HepG2 (cell line): ENCODE measurements around the gene SLC12A5. TPM values are rescaled to one million over a fixed set of nuclear protein-coding genes. Genes with fewer than 3 reads are reported as not detected.

Experiments
- ARNT2 ChIP-seq: sonication (generic); formaldehyde crosslinking; IDR thresholded peaks from 2 replicates; pipeline ENCODE4 v1.8.0; 2022; ENCODE audit warnings: mild to moderate bottlenecking, low read depth, missing genetic modification reagents, moderate library complexity
- BRD4 ChIP-seq: sonication (generic); formaldehyde crosslinking; IDR thresholded peaks from 2 replicates; pipeline ENCODE4 v1.4.0; 2020; ENCODE audit warnings: missing genetic modification reagents
- CENPX ChIP-seq: sonication (generic); formaldehyde crosslinking; IDR thresholded peaks from 2 replicates; pipeline ENCODE4 v1.9.0; 2021; ENCODE audit warnings: mild to moderate bottlenecking, missing genetic modification reagents, moderate library complexity
- DMAP1 ChIP-seq: IDR thresholded peaks from 2 replicates; pipeline ENCODE4 v1.6.1; 2016
- DNMT1 ChIP-seq: sonication (generic); formaldehyde crosslinking; IDR thresholded peaks from 2 replicates; pipeline ENCODE4 v1.5.1; 2020; ENCODE audit warnings: mild to moderate bottlenecking, missing genetic modification reagents
- KAT7 ChIP-seq: IDR thresholded peaks from 2 replicates; pipeline ENCODE4 v1.6.1; 2018; ENCODE audit warnings: borderline replicate concordance, missing compliant biosample characterization
- MIXL1 ChIP-seq: IDR thresholded peaks from 2 replicates; pipeline ENCODE4 v1.6.1; 2016
- PTBP1 ChIP-seq: fragments of 200-400 bp; formaldehyde crosslinking; IDR thresholded peaks from 2 replicates; pipeline ENCODE4 v1.6.1; 2018; ENCODE audit warnings: low read length, low read depth; ENCODE audit not compliant: poor library complexity, severe bottlenecking
- RFX3 ChIP-seq: IDR thresholded peaks from 2 replicates; pipeline ENCODE4 v1.6.1; 2016; ENCODE audit warnings: missing biosample characterization, missing genetic modification reagents
- SP140L ChIP-seq: sonication (generic); formaldehyde crosslinking; IDR thresholded peaks from 2 replicates; pipeline ENCODE4 v1.4.0; 2020; ENCODE audit warnings: missing genetic modification reagents, borderline replicate concordance
- TBX3 ChIP-seq: fragments of 450-650 bp; IDR thresholded peaks from 2 replicates; pipeline ENCODE4 v1.6.1; 2017; ENCODE audit warnings: antibody characterized with exemption, mild to moderate bottlenecking, inconsistent platforms, borderline replicate concordance
- ZBTB8A ChIP-seq: sonication (generic); formaldehyde crosslinking; IDR thresholded peaks from 2 replicates; pipeline ENCODE4 v1.4.0; 2020; ENCODE audit warnings: mild to moderate bottlenecking, low read depth, missing genetic modification reagents, borderline replicate concordance
- ZNF232 ChIP-seq: sonication (generic); formaldehyde crosslinking; IDR thresholded peaks from 2 replicates; pipeline ENCODE4 v1.4.0; 2020; ENCODE audit warnings: missing genetic modification reagents, borderline replicate concordance
- ZNF343 ChIP-seq: sonication (generic); formaldehyde crosslinking; IDR thresholded peaks from 2 replicates; pipeline ENCODE4 v1.4.0; 2020; ENCODE audit warnings: mild to moderate bottlenecking, missing genetic modification reagents
- ZNF468 ChIP-seq: sonication (generic); formaldehyde crosslinking; IDR thresholded peaks from 2 replicates; pipeline ENCODE4 v1.8.0; 2022; ENCODE audit warnings: mild to moderate bottlenecking, moderate library complexity, missing genetic modification reagents
- ZNF556 ChIP-seq: sonication (generic); formaldehyde crosslinking; IDR thresholded peaks from 2 replicates; pipeline ENCODE4 v1.4.0; 2020; ENCODE audit warnings: mild to moderate bottlenecking, missing genetic modification reagents, borderline replicate concordance
- ZNF839 ChIP-seq: sonication (generic); formaldehyde crosslinking; IDR thresholded peaks from 2 replicates; pipeline ENCODE4 v1.4.0; 2020; ENCODE audit warnings: missing genetic modification reagents, mild to moderate bottlenecking, borderline replicate concordance
- ZSCAN22 ChIP-seq: sonication (generic); formaldehyde crosslinking; IDR thresholded peaks from 2 replicates; pipeline ENCODE4 v1.4.0; 2020; ENCODE audit warnings: mild to moderate bottlenecking, missing genetic modification reagents
- polyA plus RNA-seq, 8 experiments: library from polyadenylated mRNA; depleted of rRNA in 3 of 8; stranded (reverse) in 7 of 8; unstranded in 1 of 8; fragments of >200 nt; fragmentation: Illumina TruSeq in 4 of 8; extraction: Trizol in 4 of 8; gene quantifications; 2 replicates each; pipeline versions ENCODE4 v1.2.1 to v1.2.3, GENCODE V29; 2011 to 2016; ENCODE audit warnings: low read depth in 4 of 8, missing spikeins in 1 of 8, mixed read lengths in 1 of 8; ENCODE audit not compliant: insufficient read depth in 1 of 8
- total RNA-seq, 5 experiments: library from RNA; depleted of rRNA; stranded (reverse); fragments of >200 nt; fragmentation: Illumina TruSeq; extraction: Trizol; gene quantifications; 2 replicates each; pipeline ENCODE4 v1.2.3, GENCODE V29; 2016; ENCODE audit warnings: low read depth in 1 of 5
- TF ChIP-seq, protein P1 (sequence below): fragments of 450-650 bp; IDR thresholded peaks from 2 replicates; pipeline ENCODE4 v1.6.1; 2017; ENCODE audit warnings: mild to moderate bottlenecking
- TF ChIP-seq, protein P2 (sequence below): sonication (generic); formaldehyde crosslinking; IDR thresholded peaks from 2 replicates; pipeline ENCODE4 v1.5.1; 2020; ENCODE audit warnings: mild to moderate bottlenecking, missing genetic modification reagents
- TF ChIP-seq, protein P3 (sequence below): IDR thresholded peaks from 2 replicates; pipeline ENCODE4 v1.6.1; 2018; ENCODE audit warnings: missing genetic modification reagents

SLC12A5 gene
- total and polyA plus RNA-seq, 2 of the 13 experiments (the other 11 are each of a cell fraction or from before 2014, with no cell fraction given), result 4.3 to 5.4 TPM

- TF ChIP-seq, protein P1, sequence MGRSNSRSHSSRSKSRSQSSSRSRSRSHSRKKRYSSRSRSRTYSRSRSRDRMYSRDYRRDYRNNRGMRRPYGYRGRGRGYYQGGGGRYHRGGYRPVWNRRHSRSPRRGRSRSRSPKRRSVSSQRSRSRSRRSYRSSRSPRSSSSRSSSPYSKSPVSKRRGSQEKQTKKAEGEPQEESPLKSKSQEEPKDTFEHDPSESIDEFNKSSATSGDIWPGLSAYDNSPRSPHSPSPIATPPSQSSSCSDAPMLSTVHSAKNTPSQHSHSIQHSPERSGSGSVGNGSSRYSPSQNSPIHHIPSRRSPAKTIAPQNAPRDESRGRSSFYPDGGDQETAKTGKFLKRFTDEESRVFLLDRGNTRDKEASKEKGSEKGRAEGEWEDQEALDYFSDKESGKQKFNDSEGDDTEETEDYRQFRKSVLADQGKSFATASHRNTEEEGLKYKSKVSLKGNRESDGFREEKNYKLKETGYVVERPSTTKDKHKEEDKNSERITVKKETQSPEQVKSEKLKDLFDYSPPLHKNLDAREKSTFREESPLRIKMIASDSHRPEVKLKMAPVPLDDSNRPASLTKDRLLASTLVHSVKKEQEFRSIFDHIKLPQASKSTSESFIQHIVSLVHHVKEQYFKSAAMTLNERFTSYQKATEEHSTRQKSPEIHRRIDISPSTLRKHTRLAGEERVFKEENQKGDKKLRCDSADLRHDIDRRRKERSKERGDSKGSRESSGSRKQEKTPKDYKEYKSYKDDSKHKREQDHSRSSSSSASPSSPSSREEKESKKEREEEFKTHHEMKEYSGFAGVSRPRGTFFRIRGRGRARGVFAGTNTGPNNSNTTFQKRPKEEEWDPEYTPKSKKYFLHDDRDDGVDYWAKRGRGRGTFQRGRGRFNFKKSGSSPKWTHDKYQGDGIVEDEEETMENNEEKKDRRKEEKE, result no peak
- no peak for TF ChIP-seq RFX3
- no peak for TF ChIP-seq CENPX
- TF ChIP-seq TBX3, result peak; percentile 13; the same call in 1 of the 2 replicates
- peak; percentile 71 for TF ChIP-seq PTBP1
- 0 out of 2 replicates have a peak, but pooled peaks have one; percentile 44 for TF ChIP-seq ZNF343 (CRISPR knock-in tag)
- TF ChIP-seq, protein P2, sequence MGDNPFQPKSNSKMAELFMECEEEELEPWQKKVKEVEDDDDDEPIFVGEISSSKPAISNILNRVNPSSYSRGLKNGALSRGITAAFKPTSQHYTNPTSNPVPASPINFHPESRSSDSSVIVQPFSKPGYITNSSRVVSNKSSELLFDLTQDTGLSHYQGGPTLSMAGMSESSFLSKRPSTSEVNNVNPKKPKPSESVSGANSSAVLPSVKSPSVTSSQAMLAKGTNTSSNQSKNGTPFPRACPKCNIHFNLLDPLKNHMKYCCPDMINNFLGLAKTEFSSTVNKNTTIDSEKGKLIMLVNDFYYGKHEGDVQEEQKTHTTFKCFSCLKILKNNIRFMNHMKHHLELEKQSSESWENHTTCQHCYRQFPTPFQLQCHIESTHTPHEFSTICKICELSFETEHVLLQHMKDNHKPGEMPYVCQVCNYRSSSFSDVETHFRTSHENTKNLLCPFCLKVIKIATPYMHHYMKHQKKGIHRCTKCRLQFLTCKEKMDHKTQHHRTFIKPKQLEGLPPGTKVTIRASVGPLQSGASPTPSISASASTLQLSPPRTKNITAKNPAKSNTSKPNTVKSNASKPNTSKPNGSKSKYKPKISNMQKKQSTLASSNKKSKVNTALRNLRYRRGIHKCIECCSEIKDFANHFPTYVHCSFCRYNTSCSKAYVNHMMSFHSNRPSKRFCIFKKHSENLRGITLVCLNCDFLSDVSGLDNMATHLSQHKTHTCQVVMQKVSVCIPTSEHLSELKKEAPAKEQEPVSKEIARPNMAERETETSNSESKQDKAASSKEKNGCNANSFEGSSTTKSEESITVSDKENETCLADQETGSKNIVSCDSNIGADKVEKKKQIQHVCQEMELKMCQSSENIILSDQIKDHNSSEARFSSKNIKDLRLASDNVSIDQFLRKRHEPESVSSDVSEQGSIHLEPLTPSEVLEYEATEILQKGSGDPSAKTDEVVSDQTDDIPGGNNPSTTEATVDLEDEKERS (CRISPR knock-in tag), result no peak
- TF ChIP-seq DNMT1 (CRISPR knock-in tag), result no peak
- TF ChIP-seq KAT7 (CRISPR knock-in tag), result no peak
- TF ChIP-seq ZNF232 (CRISPR knock-in tag), result no peak
- TF ChIP-seq ZBTB8A (CRISPR knock-in tag), result no peak
- no peak for TF ChIP-seq DMAP1 (CRISPR knock-in tag)
- TF ChIP-seq ZNF839, result no peak; the same call in 1 of the 2 replicates
- no peak for TF ChIP-seq SP140L (CRISPR knock-in tag)
- no peak for TF ChIP-seq ARNT2
- TF ChIP-seq ZSCAN22 (CRISPR knock-in tag), result no peak
- no peak for TF ChIP-seq ZNF468 (CRISPR knock-in tag)
- TF ChIP-seq, protein P3, sequence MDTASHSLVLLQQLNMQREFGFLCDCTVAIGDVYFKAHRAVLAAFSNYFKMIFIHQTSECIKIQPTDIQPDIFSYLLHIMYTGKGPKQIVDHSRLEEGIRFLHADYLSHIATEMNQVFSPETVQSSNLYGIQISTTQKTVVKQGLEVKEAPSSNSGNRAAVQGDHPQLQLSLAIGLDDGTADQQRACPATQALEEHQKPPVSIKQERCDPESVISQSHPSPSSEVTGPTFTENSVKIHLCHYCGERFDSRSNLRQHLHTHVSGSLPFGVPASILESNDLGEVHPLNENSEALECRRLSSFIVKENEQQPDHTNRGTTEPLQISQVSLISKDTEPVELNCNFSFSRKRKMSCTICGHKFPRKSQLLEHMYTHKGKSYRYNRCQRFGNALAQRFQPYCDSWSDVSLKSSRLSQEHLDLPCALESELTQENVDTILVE (CRISPR knock-in tag), result no peak
- TF ChIP-seq BRD4 (CRISPR knock-in tag), result no peak
- TF ChIP-seq MIXL1, result no peak
- TF ChIP-seq ZNF556 (CRISPR knock-in tag), result no peak
Measured at GRCh38 chr20:46089167-46089416, 60.1 kb downstream of the SLC12A5 start (continued).
